Skin epidermis (tissue), 12 donors: ENCODE data around the gene MIOS.
"Not testable (repeated sequence)": the region's sequence is repeated elsewhere in the genome, so short reads cannot be mapped to it uniquely, and the experiment has no call there.

Experiments used
- H3K27ac ChIP-seq, 21 experiments: fragments of 200-600 bp; sonication (generic) in 11 of 21; one replicate each; pipeline ENCODE4 v1.5.0; 2020; ENCODE audit warnings: mild to moderate bottlenecking in 3 of 21, inconsistent platforms in 2 of 21, moderate library complexity in 2 of 21
- H3K4me3 ChIP-seq, 7 experiments: fragments of 200-600 bp; sonication (generic) in 2 of 7; one replicate each; pipeline ENCODE4 v1.5.0; 2020; ENCODE audit warnings: inconsistent platforms in 2 of 7, mild to moderate bottlenecking in 2 of 7, moderate library complexity in 1 of 7

Gene MIOS

DNA sequence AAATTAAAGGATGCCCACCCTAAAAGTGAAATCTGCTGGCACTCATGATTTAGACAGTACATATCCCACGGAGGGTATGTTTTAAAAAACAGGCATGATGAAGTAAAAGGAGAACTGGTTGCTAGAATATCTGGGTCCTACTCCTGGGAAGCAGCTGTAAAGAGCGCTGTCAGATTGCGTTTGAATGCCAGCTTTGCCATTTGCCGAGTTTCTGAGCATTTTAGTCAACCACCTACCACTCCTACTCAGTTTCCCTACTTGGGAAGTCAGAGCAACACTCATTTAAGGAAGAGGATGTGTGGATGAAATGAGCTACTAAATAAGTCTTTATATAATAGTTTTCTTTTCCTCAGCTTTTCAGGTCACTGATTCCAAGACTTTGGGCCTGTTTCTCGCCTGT is 72.7 kb downstream of the MIOS start:
- Histone ChIP-seq H3K4me3 (peak overlapping the region; percentile 57 to 86 (median 79)), H3K27ac (peak overlapping the region in 18 of 21 experiments; percentile 48 to 94 (median 81))

DNA sequence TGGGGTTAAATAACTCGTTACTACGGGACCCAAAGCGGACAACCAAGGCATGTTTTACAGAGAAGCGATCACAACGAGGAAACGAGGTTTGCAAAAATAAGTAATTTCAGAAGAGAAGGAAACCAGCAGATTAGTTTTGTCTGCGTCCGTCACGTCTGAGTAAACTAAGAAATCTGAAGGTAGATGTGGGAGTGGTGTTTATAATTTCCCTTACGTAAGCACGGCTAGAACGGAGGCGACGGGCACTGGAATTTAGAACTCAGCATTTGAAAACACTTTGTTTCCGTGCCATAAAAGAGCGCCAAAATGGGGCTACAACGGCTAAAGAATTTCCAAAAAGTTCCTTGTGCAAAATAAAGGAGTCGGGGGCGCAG is 73.2 kb downstream of the MIOS start:
- peak overlapping the region; percentile 57 to 86 (median 79) for H3K4me3 ChIP-seq
- H3K27ac ChIP-seq = peak overlapping the region in 19 of 21 experiments; percentile 48 to 94 (median 82)

DNA sequence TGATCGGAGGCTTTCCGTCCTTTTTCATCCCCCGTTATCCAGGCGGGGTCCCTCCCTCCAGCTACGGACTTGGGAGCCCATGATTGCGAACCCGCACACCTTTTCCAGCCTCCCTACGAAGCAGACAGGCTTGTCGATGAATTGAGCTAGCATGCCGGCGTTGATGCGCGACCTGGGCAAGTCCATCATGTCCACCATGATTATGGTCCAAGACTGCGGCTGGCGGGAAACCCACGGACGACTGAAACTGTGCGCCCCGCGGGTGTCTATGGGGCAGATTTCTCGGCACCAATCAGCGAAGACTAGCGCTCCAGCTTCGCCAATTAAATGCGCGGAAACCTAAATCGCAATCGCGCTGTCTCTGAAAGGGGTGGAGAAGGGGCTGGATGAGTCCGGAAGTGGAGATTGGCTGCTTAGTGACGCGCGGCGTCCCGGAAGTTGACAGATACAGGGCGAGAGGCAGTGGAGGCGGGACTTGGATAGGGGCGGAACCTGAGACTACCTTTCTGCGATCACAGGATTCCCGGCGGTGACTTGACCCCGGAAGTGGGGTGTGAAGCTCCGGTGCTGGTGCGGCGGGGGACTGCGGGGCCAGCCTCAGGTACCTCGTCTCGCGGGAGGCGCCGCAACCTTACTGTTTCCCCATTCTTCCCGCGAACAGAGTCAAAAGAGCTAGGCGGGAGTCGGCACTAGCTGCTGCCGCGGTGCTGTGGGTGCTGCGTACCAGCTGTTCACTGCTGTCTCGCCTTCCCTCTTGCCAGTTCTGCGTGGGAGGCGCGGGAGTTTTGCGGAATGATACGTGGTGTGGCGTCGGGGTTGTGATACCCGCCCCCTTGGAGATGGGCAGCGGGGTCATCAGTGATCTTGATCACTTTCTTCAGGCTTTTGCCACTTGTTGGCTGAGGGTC is 73.8 kb downstream of the MIOS start, which contains the start of gene UMAD1:
TSS of gene UMAD1 (plus strand) at position 532 of the 908 bp plus-strand sequence. CDS start 32,620 bp downstream, outside the sequence.
- Histone ChIP-seq H3K27ac (peak within 1 kb of the TSS; percentile 55 to 94 (median 88)), H3K4me3 (peak within 1 kb of the TSS; percentile 57 to 86 (median 79))

DNA sequence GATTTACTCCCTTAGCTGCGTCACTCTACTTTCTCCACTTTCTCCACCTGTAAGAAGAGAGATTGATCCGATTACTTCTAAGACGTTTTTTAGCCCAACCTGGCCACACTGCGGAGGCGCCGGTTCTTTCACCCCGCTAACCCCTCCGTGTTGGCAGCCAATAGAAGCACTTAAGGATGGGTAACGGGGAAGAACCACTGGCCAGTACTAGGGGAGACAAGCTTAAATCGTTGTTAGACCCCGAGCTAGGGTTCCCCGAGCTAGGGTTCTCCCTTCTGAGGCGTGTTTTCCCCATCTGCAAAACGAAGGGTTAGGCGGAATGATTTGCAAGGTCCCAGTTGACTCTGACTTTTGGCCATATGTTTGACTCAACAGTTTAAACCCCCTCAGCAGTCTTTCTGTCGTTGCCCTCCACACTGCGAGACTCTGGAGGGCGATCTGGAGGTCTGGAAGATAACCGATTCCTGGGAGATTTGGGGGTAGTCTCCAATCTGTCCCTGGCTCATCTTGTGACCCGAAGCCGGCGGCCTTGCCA is 74.5 kb downstream of the MIOS start:
- Histone ChIP-seq H3K27ac (peak overlapping the region; percentile 55 to 94 (median 88)), H3K4me3 (peak overlapping the region; percentile 57 to 86 (median 79))

DNA sequence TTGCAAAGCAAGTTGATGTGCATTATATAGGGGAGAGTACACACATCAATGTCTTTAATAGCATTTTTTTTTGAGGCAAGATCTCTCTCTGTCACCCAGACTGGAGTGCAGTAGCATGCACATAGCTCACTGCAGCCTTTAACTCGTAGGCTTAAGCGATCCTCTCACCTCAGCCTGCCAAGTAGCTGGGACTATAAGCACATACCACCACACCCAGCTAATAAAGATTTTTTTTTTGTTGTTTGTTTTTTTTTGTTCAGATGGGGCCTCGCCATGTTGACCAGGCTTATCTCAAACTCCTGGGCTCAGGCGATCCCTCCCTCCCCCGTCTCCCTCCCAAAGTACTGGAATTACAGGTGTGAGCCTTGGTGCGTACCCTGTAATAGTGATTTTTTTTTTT is 75.4 kb downstream of the MIOS start:
- H3K4me3 ChIP-seq = no peak overlapping the region
- no peak overlapping the region for H3K27ac ChIP-seq

DNA sequence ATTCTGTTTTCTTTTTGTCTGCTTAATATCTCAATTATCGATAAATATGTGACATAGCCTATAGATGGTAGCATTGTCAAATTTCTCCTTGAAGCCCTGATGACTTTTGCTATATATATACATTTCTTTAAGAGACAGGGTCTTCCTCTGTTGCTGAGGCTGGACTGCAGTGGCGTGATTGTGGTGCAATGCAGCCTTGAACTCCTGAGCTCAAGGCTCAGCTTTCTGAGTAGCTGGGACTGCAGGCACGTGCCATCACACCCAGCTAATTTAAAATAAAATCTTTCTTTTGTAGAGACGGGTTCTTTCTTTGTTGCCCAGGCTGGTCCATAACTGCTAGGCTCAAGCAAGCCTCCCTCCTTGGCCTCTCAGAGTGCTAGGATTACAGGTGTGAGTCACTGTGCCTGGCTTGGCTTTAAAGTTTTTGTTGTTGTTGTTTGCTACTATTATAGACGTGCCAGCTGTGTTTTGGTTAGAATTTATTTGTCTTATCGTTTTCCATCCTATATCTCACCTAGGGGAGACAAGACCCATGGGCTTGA is 80.9 kb downstream of the MIOS start:
- no peak overlapping the region for H3K4me3 ChIP-seq
- H3K27ac ChIP-seq = no peak overlapping the region

DNA sequence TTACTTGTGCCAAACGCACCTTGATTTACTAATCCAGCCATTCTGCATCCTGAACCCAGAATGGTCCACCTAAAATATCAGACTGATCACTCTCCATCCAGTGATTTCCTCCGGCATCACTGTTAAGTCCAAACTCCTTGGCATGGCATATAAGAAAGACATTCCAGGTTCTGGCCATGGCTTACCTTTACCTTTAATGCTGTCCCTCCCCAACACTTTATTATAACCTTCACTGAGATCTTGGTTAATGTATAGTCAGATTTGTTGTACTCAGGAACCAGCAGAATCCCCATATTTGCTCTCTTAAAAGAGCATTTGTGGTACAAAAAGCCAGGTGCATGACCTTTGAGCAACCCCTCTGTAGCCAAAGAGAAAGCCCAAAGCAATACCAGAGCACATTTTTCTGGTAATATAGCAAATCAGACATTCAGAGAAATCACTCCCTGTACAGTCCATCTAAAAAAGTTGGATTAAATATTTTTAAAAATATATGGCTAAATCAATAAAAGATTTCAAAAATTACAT is 84.1 kb downstream of the MIOS start:
- Histone ChIP-seq H3K4me3 (no peak overlapping the region), H3K27ac (no peak overlapping the region)

DNA sequence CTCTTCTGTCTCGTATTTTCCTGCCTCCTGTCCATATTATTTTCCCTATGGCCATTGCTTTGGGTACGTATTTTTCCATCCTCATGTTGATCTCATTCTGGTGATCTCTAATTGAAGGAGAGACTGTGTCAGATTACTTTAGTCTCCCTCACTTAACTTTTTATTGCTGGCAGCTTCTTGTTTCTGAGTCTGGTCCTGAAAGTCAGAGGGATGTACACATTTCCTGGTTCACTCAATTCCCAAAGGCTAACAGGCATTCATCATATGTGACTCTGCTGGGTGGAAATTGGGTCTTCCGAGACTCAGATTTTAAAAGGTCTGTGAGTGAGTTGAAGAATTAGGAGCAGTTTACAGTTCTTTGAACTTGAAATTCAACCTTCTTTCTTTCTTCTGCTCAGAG is 84.8 kb downstream of the MIOS start:
- Histone ChIP-seq H3K4me3 (no peak overlapping the region), H3K27ac (no peak overlapping the region)

DNA sequence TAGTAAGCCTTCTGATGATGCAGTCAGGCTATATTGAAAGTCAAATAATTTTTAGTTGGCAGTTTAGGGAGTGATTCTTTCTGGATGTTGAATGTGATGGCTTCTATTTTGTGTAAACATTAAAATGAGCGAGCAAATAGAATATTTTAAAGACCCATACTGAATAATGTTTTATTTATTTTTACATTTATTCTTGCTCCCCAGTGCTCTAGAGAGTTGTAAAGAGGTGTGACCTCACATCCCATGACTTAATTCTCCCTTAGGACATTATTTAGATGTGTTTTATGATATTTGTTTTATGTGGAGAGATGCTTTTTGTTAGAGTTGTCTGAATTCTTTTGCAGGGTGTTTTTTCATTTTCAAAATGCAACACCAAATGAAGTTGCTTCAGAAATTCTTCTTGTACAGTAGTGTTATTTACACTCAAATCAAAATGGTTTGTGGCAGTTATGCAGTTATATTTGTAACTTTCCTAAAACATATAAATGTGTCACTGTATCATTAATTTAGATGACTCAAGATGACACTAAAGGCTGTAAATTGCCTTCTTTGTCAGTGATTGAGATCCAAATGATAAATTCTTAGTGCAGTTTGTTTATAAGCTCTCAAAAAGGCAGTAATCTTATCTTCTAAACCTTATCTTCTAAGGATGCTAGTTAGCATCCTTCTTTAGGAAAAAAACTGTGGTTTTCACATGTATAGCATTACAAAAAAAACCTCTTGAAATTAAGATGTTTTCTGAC is 86.3 kb downstream of the MIOS start:
- Histone ChIP-seq H3K27ac (no peak overlapping the region), H3K4me3 (no peak overlapping the region)

DNA sequence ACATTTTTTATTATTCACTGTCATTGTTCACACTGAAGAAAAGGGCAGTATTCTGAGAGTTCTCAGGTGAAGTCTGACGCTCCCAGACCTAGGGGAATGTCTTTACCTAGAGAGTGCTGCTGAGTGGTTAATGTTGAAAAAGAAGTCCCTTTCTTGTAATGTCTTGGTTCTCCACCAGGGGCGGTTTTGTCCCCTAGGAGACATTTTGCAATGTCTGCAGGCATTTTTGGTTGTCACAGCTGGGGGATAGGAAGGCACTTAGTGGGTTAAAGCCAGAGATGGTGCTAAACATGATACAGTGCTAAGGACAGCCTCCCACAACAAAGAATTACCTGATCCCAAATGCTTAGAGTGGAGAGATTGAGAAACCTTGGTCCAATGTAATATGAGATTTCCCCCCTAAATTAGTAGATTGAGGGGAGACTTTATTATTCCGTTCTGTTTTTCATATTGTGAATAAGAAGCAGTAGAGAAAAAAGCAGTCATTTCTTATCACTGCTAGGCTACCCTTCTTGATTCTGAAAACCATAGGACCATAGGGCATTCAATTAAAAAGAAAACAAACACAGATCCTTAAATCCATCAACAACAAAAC is 87.0 kb downstream of the MIOS start:
- Histone ChIP-seq H3K27ac (no peak overlapping the region), H3K4me3 (no peak overlapping the region)

DNA sequence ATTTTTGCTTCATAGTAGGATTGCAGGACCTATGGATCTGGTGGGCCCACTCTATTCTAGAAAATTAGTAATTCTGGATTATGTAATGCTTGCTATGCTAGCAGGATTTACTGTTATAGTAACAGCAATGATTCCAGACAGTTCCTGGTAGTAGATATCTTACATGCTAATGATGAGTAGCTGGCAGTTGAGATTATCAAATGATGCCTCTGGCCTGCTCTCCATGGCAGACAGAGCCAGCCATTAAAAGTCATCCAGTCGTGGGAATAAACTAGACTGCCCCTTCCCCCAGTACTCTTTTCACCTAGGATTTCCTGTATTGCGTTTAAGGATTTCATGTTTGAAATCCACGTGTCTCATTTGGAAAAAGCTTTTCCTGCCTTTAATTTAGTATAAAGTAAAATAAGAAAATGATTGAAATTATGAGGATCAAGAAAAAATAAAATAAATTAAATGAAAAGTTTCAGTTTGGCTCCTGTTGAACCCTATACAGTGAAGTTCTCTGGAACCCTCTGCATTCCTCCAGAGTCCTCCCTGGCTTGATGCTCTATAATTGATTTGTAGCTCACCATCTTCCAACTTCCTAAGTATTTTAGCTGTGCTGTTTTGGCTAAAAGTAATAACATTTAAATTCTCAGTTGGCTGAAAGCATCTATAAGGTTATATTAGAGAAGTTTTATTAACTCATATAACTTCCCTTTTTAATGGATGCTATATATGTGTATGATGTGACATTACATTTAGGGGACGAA is 88.5 kb downstream of the MIOS start:
- H3K4me3 ChIP-seq = no peak overlapping the region
- H3K27ac ChIP-seq = no peak overlapping the region

DNA sequence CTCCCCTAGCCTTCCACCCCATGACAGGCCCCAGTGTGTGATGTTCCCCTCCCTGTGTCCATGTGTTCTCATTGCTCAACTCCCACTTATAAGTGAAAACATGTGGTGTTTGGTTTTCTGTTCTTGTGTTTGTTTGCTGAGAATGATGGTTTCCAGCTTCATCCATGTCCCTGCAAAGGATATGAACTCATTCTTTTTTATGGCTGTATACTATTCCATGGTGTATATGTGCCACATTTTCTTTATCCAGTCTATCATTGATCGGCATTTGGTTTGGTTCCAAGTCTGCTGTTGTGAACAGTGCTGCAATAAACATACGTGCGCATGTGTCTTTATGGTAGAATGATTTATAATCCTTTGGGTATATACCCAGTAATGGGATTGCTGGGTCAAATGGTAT is 89.8 kb downstream of the MIOS start:
- not testable (repeated sequence) for H3K4me3 ChIP-seq, H3K27ac ChIP-seq
